ENCODE data around the gene FOLR3.
"Not testable (repeated sequence)": the region's sequence is repeated elsewhere in the genome, so short reads cannot be mapped to it uniquely, and the experiment has no call there.

Gene FOLR3

GRCh38 chr11:72169046-72169555 lies 33.6 kb downstream of the FOLR3 start:
- not testable (repeated sequence) for H3K4me3 Mint-ChIP-seq, H3K4me1 Mint-ChIP-seq, H3K9me3 Mint-ChIP-seq, H3K27ac Mint-ChIP-seq, H3K36me3 Mint-ChIP-seq, ATAC-seq
- peaks cover 17% of the 10 kb centered on the region for H3K27me3 Mint-ChIP-seq

GRCh38 chr11:72169754-72170153 lies 34.2 kb downstream of the FOLR3 start:
- H3K27me3 Mint-ChIP-seq, result peaks cover 17% of the 10 kb centered on the region
- H3K9me3 Mint-ChIP-seq, H3K4me3 Mint-ChIP-seq, H3K27ac Mint-ChIP-seq, ATAC-seq, H3K4me1 Mint-ChIP-seq, H3K36me3 Mint-ChIP-seq: not testable (repeated sequence)

- ATAC-seq, result peak; percentile 8
- H3K27ac Mint-ChIP-seq, H3K9me3 Mint-ChIP-seq, H3K36me3 Mint-ChIP-seq, H3K4me3 Mint-ChIP-seq, H3K4me1 Mint-ChIP-seq: not testable (repeated sequence)
- peaks cover 27% of the 10 kb centered on the region for H3K27me3 Mint-ChIP-seq
These were observed 36.5 kb downstream of the FOLR3 start for GRCh38 chr11:72172043-72172442.

GRCh38 chr11:72173291-72173690 lies 37.8 kb downstream of the FOLR3 start:
- no peak for ATAC-seq
- no peak overlapping the region for H3K27ac Mint-ChIP-seq

GRCh38 chr11:72174302-72175070 lies 39.0 kb downstream of the FOLR3 start:
- Mint-ChIP-seq H3K9me3 (no peaks in the 10 kb centered on the region), H3K4me1 (no peaks in the 10 kb centered on the region), H3K4me3 (no peak overlapping the region), H3K36me3 (no peaks in the 10 kb centered on the region), H3K27ac (no peak overlapping the region), H3K27me3 (peaks cover 40% of the 10 kb centered on the region)
- ATAC-seq, result no peak

More at GRCh38 chr11:72173291-72173690, 37.8 kb downstream of the FOLR3 start:
- Mint-ChIP-seq H3K4me1 (no peaks in the 10 kb centered on the region), H3K36me3 (no peaks in the 10 kb centered on the region), H3K9me3 (no peaks in the 10 kb centered on the region), H3K27me3 (peaks cover 39% of the 10 kb centered on the region), H3K4me3 (no peak overlapping the region)

- no peaks in the 10 kb centered on the region for H3K4me1 Mint-ChIP-seq
- H3K27me3 Mint-ChIP-seq, result peaks cover 49% of the 10 kb centered on the region
- H3K36me3 Mint-ChIP-seq, result no peaks in the 10 kb centered on the region
- no peak overlapping the region for H3K27ac Mint-ChIP-seq
- no peaks in the 10 kb centered on the region for H3K9me3 Mint-ChIP-seq
- ATAC-seq, result no peak
- H3K4me3 Mint-ChIP-seq, result no peak overlapping the region
These were observed 42.1 kb downstream of the FOLR3 start for GRCh38 chr11:72177656-72178055.

- no peak for ATAC-seq
- H3K9me3 Mint-ChIP-seq, result no peaks in the 10 kb centered on the region
- H3K4me1 Mint-ChIP-seq, result peaks cover 11% of the 10 kb centered on the region
- H3K4me3 Mint-ChIP-seq, result no peak overlapping the region
- peaks cover 50% of the 10 kb centered on the region for H3K27me3 Mint-ChIP-seq
- no peak overlapping the region for H3K27ac Mint-ChIP-seq
- no peaks in the 10 kb centered on the region for H3K36me3 Mint-ChIP-seq
These were observed 43.7 kb downstream of the FOLR3 start for GRCh38 chr11:72179049-72179803.

GRCh38 chr11:72179804-72180396 lies 44.4 kb downstream of the FOLR3 start:
- Mint-ChIP-seq H3K27me3 (peaks cover 50% of the 10 kb centered on the region), H3K4me3 (no peak overlapping the region), H3K9me3 (no peaks in the 10 kb centered on the region), H3K36me3 (no peaks in the 10 kb centered on the region), H3K4me1 (peaks cover 11% of the 10 kb centered on the region), H3K27ac (no peak overlapping the region)
- ATAC-seq, result no peak

GRCh38 chr11:72180892-72181552 lies 45.5 kb downstream of the FOLR3 start:
- H3K4me3 Mint-ChIP-seq, H3K9me3 Mint-ChIP-seq, H3K27ac Mint-ChIP-seq, H3K36me3 Mint-ChIP-seq, ATAC-seq: not testable (repeated sequence)
- Mint-ChIP-seq H3K27me3 (peaks cover 50% of the 10 kb centered on the region), H3K4me1 (peaks cover 11% of the 10 kb centered on the region)

GRCh38 chr11:72181553-72181958 lies 46.0 kb downstream of the FOLR3 start:
- peaks cover 45% of the 10 kb centered on the region for H3K27me3 Mint-ChIP-seq
- H3K36me3 Mint-ChIP-seq, H3K4me3 Mint-ChIP-seq, H3K9me3 Mint-ChIP-seq, H3K27ac Mint-ChIP-seq: not testable (repeated sequence)
- peak; percentile 21 for ATAC-seq
- peaks cover 11% of the 10 kb centered on the region for H3K4me1 Mint-ChIP-seq

GRCh38 chr11:72188267-72188666 lies 52.7 kb downstream of the FOLR3 start:
- peaks cover 5% of the 10 kb centered on the region for H3K27me3 Mint-ChIP-seq
- H3K9me3 Mint-ChIP-seq, result no peaks in the 10 kb centered on the region
- ATAC-seq, result no peak
- no peaks in the 10 kb centered on the region for H3K36me3 Mint-ChIP-seq
- no peak overlapping the region for H3K4me3 Mint-ChIP-seq
- no peak overlapping the region for H3K27ac Mint-ChIP-seq
- peaks cover 5% of the 10 kb centered on the region for H3K4me1 Mint-ChIP-seq

All from stimulated activated memory B cell treated with anti-CD40 and anti-IgM and Interleukin-4, amounts not matched to agents 10 μg/mL and 1 μg/mL and 100 μg/mL, for 72 hours (primary cell).